ENCODE data around the gene THPO. TPM values are rescaled to one million over a fixed set of nuclear protein-coding genes. Genes with fewer than 3 reads are reported as not detected.

THPO gene
- not detected for total RNA-seq
- polyA plus RNA-seq: 1 to 10 TPM in 1 of 3 donors, under 1 TPM in 2; 0.38 to 1.8 (median 0.93) TPM
- long read RNA-seq, donor 1: 0 reads
- long read RNA-seq, donor 2: 0 reads
- long read RNA-seq, donor 3: 0 reads
- long read RNA-seq, donor 4: 0 reads
- long read RNA-seq, donor 5: 0 reads
- long read RNA-seq, donor 6: 0 reads
- long read RNA-seq, donor 7: 0 reads
- long read RNA-seq, donor 8: 0 reads
- long read RNA-seq, donor 9, partial matches to known transcripts: 0 of 1 reads
- long read RNA-seq, donor 9, other reads (novel, unspliced or antisense): 0 of 1 reads
- long read RNA-seq, donor 10: 0 reads

DNA sequence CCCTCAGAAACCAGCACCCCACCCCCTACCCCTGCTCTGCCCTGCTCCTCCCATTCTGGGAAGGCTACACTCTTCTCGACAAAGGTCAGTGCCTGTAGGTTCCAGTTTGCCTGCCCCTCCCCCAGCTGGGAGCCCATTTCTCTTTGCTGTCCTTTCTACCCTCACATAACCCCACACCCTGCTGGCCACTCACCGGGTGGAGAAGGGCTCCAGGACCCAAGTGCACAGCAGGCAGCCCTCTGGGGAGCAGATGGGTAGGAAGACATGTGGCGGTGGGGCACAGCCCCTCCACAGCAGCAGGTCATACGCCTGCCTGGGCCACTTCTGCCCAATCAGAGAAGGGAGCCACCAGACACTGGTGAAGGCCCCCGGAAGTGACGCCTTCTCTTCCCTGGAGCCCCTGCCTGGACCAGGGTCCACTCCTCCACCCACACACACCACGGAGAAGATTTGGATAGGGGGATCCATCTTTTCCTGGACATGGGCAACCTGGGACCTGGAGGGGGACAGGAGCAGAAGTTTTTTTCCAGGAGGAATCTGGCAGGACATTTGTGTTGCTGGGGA lies at the start of gene THPO:
Gene THPO, minus strand, starts transcription at position 326 of the 564 bp plus-strand sequence. CDS start 1,948 bp downstream, outside the sequence.
- intact Hi-C loops (cut with DNase I; ENCODE audit: low total_unique reads): loop anchor here (10.0 kb wide), 1 partner anchor 137 kb away; no protein-coding TSS in a partner anchor
- Histone ChIP-seq H3K4me3 (no peak within 1 kb of the TSS), H3K9me3 (no peaks in the 10 kb centered on the region), H3K27me3 (peaks cover 0 to 68% (median 32%) of the 10 kb centered on the region in 3 donors), H3K4me1 (peaks cover 23 to 45% (median 37%) of the 10 kb centered on the region in 4 donors), H3K27ac (peak within 1 kb of the TSS; percentile 14 to 79 (median 71)), H3K36me3 (peaks cover 0 to 5% (median 0%) of the 10 kb centered on the region in 4 donors)
- TF ChIP-seq POLR2AphosphoS5 (IDR thresholded peaks at IDR 0.05) (peak in 1 of 3 donors; percentile 3), POLR2A (IDR thresholded peaks at IDR 0.05) (no peak)
- peak in 1 of 2 donors; percentile 55 for DNase-seq
- WGBS, 5 donors: 69 to 74% (median 72%) methylated on average over 6 to 7 of the region's 7 CpGs

DNA sequence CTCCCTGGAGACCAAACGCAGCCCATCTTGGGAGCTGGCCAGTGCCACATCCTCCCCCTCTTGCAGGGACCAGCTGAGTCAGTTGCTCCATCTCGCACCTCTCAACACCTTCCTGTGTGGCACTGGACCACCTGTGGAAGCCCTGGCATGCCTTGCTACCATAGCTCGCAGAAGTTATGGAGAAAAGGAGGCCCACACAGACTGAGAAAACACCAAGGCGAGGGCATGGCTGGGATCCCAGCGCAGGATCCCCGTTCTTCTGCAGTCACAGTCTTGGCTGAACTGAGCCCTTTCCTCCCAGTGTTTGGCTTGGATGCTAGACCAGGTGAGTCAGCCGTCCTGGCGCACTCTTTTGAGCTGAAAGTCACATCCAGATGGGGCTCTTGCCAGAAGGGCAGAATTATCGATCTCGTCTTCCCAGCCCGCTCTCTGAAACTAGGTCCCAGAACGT lies 48.7 kb upstream of the THPO start:
- DNase-seq: no peak
- intact Hi-C loops (cut with DNase I; ENCODE audit: low total_unique reads): no loop called here
- Histone ChIP-seq H3K27me3 (no peaks in the 10 kb centered on the region), H3K9me3 (no peaks in the 10 kb centered on the region), H3K4me1 (peaks cover 0 to 7% (median 0%) of the 10 kb centered on the region in 4 donors), H3K27ac (no peak overlapping the region), H3K4me3 (no peak overlapping the region), H3K36me3 (no peaks in the 10 kb centered on the region)
- 72 to 87% (median 83%) methylated on average over 12 of the region's 12 CpGs for WGBS, 5 donors
- no peak for TF ChIP-seq CTCF (IDR thresholded peaks at IDR 0.05)
- no peak for TF ChIP-seq EP300 (IDR thresholded peaks at IDR 0.05)
- TF ChIP-seq POLR2AphosphoS5 (IDR thresholded peaks at IDR 0.05): no peak
- TF ChIP-seq POLR2A (IDR thresholded peaks at IDR 0.05): no peak

- Histone ChIP-seq H3K27ac (no peak overlapping the region), H3K9me3 (no peaks in the 10 kb centered on the region), H3K4me1 (peaks cover 0 to 3% (median 0%) of the 10 kb centered on the region in 4 donors), H3K36me3 (no peaks in the 10 kb centered on the region), H3K27me3 (no peaks in the 10 kb centered on the region), H3K4me3 (no peak overlapping the region)
- intact Hi-C loops (cut with DNase I; ENCODE audit: low total_unique reads): no loop called here
- TF ChIP-seq POLR2AphosphoS5 (IDR thresholded peaks at IDR 0.05) (no peak), POLR2A (IDR thresholded peaks at IDR 0.05) (no peak), CTCF (IDR thresholded peaks at IDR 0.05) (no peak), EP300 (IDR thresholded peaks at IDR 0.05) (no peak)
- 80 to 94% (median 81%) methylated on average over 3 of the region's 3 CpGs for WGBS, 5 donors
- no peak for DNase-seq
Observed at GRCh38 chr3:184423561-184423960, 45.6 kb upstream of the THPO start.

- H3K27me3 ChIP-seq: no peaks in the 10 kb centered on the region
- no peak overlapping the region for H3K27ac ChIP-seq
- peaks cover 0 to 4% (median 0%) of the 10 kb centered on the region in 4 donors for H3K4me1 ChIP-seq
- no peak for DNase-seq
- WGBS, 5 donors: 75 to 85% (median 78%) methylated on average over 5 of the region's 5 CpGs
- H3K4me3 ChIP-seq: no peak overlapping the region
- no peaks in the 10 kb centered on the region for H3K9me3 ChIP-seq
- intact Hi-C loops (cut with DNase I; ENCODE audit: low total_unique reads): loop anchor here (5.0 kb wide), 1 partner anchor 123 kb away; no protein-coding TSS in a partner anchor
- no peaks in the 10 kb centered on the region for H3K36me3 ChIP-seq
- TF ChIP-seq POLR2A (IDR thresholded peaks at IDR 0.05) (no peak), EP300 (IDR thresholded peaks at IDR 0.05) (no peak), POLR2AphosphoS5 (IDR thresholded peaks at IDR 0.05) (no peak), CTCF (IDR thresholded peaks at IDR 0.05) (no peak)
Observed at GRCh38 chr3:184419171-184419570, 41.2 kb upstream of the THPO start.

Data from stomach (tissue), 19 donors.